Gastroesophageal sphincter (tissue), 4 donors: ENCODE measurements around the gene KCNB1. TPM values are rescaled to one million over a fixed set of nuclear protein-coding genes. Genes with fewer than 3 reads are reported as not detected.

ENCODE experiments used
- ATAC-seq: fragments of 150-250 bp; one replicate; pipeline ENCODE4 v1.9.1; 2016; ENCODE audit warnings: mild to moderate bottlenecking, moderate library complexity
- H3K27ac ChIP-seq, 4 donors: fragments of 200-600 bp; sonication (generic) in 3 of 4; 1 replicate in 3 of 4; 2 replicates in 1 of 4; pipeline ENCODE4 v1.5.1; 2016 to 2019
- H3K27me3 ChIP-seq: fragments of 200-600 bp; sonication (generic); one replicate; pipeline ENCODE4 v1.5.1; 2019
- H3K36me3 ChIP-seq, 2 donors: fragments of 200-600 bp; sonication (generic); one replicate each; pipeline ENCODE4 v1.5.1; 2019; ENCODE audit warnings: control low read depth in 1 of 2
- H3K4me1 ChIP-seq, 3 donors: fragments of 200-600 bp; sonication (generic); 1 replicate in 2 of 3; 2 replicates in 1 of 3; pipeline ENCODE4 v1.5.1; 2016 to 2019; ENCODE audit warnings: control low read depth in 2 of 3
- H3K4me3 ChIP-seq, 2 donors: fragments of 200-600 bp; sonication (generic); one replicate each; pipeline ENCODE4 v1.5.1; 2019; ENCODE audit warnings: mild to moderate bottlenecking in 1 of 2, moderate library complexity in 1 of 2
- H3K9me3 ChIP-seq, 3 donors: fragments of 200-600 bp; sonication (generic); one replicate each; pipeline ENCODE4 v1.5.1; 2017 to 2019; ENCODE audit warnings: control low read depth in 2 of 3
- CTCF ChIP-seq, 4 experiments: fragments of 200-600 bp in 2 of 4; fragments of 450-650 bp in 2 of 4; sonication (generic) in 1 of 4; IDR thresholded peaks; one replicate each; pipeline ENCODE4 v1.5.1; 2017 to 2019; ENCODE audit warnings: antibody characterized with exemption in 4 of 4, mild to moderate bottlenecking in 2 of 4, moderate library complexity in 2 of 4
- EP300 ChIP-seq: sonication (generic); formaldehyde crosslinking; IDR thresholded peaks from one replicate; pipeline ENCODE4 v1.6.1; 2017; ENCODE audit warnings: antibody characterized with exemption, mild to moderate bottlenecking
- POLR2A ChIP-seq, 2 donors: fragments of 450-650 bp; IDR thresholded peaks; one replicate each; pipeline ENCODE4 v1.6.1; 2017; ENCODE audit warnings: antibody characterized with exemption in 2 of 2, mild to moderate bottlenecking in 2 of 2, moderate library complexity in 1 of 2
- POLR2AphosphoS5 ChIP-seq: sonication (generic); formaldehyde crosslinking; IDR thresholded peaks from one replicate; pipeline ENCODE4 v1.6.1; 2017; ENCODE audit warnings: antibody characterized with exemption
- WGBS, 2 donors: methylation state at CpG; one replicate each; pipeline ENCODE4 v1.1.5; 2018; ENCODE audit warnings: low coverage in 1 of 2; 5-methylcytosine and 5-hydroxymethylcytosine counted together
- total RNA-seq, 4 donors: library from RNA; depleted of rRNA; stranded (reverse); fragments of >200 nt; gene quantifications; one replicate each; pipeline ENCODE4 v1.1.0, GENCODE V29; 2016

The KCNB1 gene
- total RNA-seq, 4 donors from 2014 or later: 26.3 to 44.1 (median 38.0) TPM

GRCh38 chr20:49408509-49409104 lies 73.9 kb downstream of the KCNB1 start:
- WGBS, 2 donors: 83 to 100% methylated on average over 3 to 6 of the region's 11 CpGs
- Histone ChIP-seq H3K27me3 (no peaks in the 10 kb centered on the region), H3K36me3 (no peaks in the 10 kb centered on the region), H3K4me1 (peaks cover 0 to 71% (median 6%) of the 10 kb centered on the region in 3 donors), H3K4me3 (no peak overlapping the region), H3K9me3 (no peaks in the 10 kb centered on the region), H3K27ac (peak overlapping the region in 3 of 4 donors; percentile 87 to 92 (median 91))
- ATAC-seq: no peak
- TF ChIP-seq CTCF (IDR thresholded peaks at IDR 0.05) (no peak), POLR2A (IDR thresholded peaks at IDR 0.05) (no peak), EP300 (no peak), POLR2AphosphoS5 (no peak)

- Histone ChIP-seq H3K27me3 (no peaks in the 10 kb centered on the region), H3K27ac (no peak overlapping the region), H3K4me3 (no peak overlapping the region), H3K9me3 (no peaks in the 10 kb centered on the region), H3K36me3 (no peaks in the 10 kb centered on the region), H3K4me1 (peaks cover under 1 to 71% (median 15%) of the 10 kb centered on the region in 3 donors)
- no peak for ATAC-seq
- WGBS, 2 donors: 81 to 95% methylated on average over 4 to 8 of the region's 9 CpGs
- TF ChIP-seq POLR2AphosphoS5: no peak
- TF ChIP-seq EP300: no peak
- no peak for TF ChIP-seq POLR2A (IDR thresholded peaks at IDR 0.05)
- no peak for TF ChIP-seq CTCF (IDR thresholded peaks at IDR 0.05)
Observed at GRCh38 chr20:49406666-49407065, 75.8 kb downstream of the KCNB1 start.

GRCh38 chr20:49405696-49406095 lies 76.8 kb downstream of the KCNB1 start:
- Histone ChIP-seq H3K4me1 (peaks cover 6 to 71% (median 22%) of the 10 kb centered on the region in 3 donors), H3K36me3 (no peaks in the 10 kb centered on the region), H3K9me3 (no peaks in the 10 kb centered on the region), H3K27me3 (no peaks in the 10 kb centered on the region), H3K27ac (peak overlapping the region in 1 of 4 donors; percentile 28), H3K4me3 (no peak overlapping the region)
- TF ChIP-seq POLR2A (IDR thresholded peaks at IDR 0.05) (no peak), CTCF (IDR thresholded peaks at IDR 0.05) (no peak), EP300 (no peak), POLR2AphosphoS5 (no peak)
- ATAC-seq: no peak
- 79 to 90% methylated on average over 5 of the region's 5 CpGs for WGBS, 2 donors

GRCh38 chr20:49405062-49405683 lies 77.3 kb downstream of the KCNB1 start:
- no peak for ATAC-seq

More at GRCh38 chr20:49405062-49405683, 77.3 kb downstream of the KCNB1 start:
- 28 to 39% methylated on average over 6 to 7 of the region's 8 CpGs for WGBS, 2 donors
- no peaks in the 10 kb centered on the region for H3K27me3 ChIP-seq
- TF ChIP-seq EP300 (no peak), POLR2AphosphoS5 (no peak), POLR2A (IDR thresholded peaks at IDR 0.05) (no peak), CTCF (IDR thresholded peaks at IDR 0.05) (no peak)
- H3K4me1 ChIP-seq: peaks cover 8 to 71% (median 26%) of the 10 kb centered on the region in 3 donors
- H3K36me3 ChIP-seq: no peaks in the 10 kb centered on the region
- peak overlapping the region in 1 of 4 donors; percentile 28 for H3K27ac ChIP-seq
- H3K4me3 ChIP-seq: no peak overlapping the region
- no peaks in the 10 kb centered on the region for H3K9me3 ChIP-seq
